Measurements from ENCODE around the gene HJV.

Gene HJV

GRCh38 chr1:145975216-145975615 lies 46.3 kb downstream of the HJV start:
- DNase-seq = no peak

DNA sequence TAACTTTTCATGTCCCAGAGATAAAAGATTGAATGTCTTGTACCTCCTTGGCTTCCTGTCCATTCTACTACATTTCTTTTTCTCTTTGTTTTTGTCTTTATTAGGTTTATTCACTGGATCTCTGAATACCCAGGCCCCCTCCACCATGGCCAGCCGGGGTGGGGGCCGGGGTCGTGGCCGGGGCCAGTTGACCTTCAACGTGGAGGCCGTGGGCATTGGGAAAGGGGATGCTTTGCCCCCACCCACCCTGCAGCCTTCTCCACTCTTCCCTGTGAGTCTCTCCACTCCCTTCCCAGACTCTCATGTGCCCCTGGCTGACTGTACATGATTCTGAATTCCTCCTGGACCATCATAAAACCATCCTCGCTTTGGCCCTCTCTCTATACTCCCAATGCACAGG lies 46.8 kb downstream of the HJV start:
- DNase-seq = no peak

GRCh38 chr1:145972580-145972979 lies 49.0 kb downstream of the HJV start:
- DNase-seq = no peak

Measured in NCI-H446 (cell line).